ENCODE results near the gene FOXG1. TPM values are rescaled to one million over a fixed set of nuclear protein-coding genes. Genes with fewer than 3 reads are reported as not detected.

FOXG1 gene
- total RNA-seq, 2 experiments from 2014 or later, result not detected

DNA sequence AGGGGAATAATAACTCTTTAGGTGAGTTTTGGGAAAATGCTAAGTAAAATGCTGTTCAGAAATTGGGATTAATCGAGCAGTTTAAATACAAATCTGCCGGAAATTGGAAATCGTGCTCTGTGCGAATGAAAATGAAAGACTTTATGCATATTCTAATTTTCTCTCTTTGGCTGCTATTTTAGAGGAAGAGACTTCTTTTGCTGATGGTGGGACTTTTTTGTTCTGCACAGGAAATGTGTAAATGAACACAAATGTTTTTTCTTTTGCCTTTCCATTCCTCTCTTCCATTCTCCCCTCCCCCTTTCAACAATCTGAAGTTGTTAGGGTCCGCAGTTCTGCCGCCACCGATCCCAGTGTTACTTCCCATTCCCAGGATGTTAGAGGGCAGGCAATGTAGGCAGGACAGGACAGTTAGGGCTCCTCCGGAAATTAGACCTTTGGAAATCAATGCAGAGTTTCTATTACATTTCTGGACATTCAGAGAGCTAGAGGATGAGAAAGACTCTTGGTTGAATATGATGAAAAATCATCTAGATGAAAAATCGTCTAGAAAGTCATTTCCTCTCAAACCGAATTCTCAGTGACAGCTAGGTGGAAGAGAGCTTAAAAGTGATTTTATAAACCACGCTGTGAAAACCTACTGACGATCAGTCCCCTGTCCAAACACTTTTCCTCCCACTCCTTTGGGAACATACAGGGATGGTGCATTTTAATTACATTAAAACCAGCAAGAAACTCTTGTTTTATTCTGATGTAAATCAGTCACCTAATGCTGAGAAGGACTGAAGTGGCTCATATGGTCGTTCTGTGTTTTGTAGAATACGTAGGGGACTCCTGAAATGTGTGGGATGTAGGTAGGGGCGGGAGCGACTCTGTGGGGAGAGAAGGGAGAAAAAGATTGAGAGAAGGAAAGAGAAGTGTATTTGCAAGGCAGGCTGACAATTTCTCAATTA lies 17.8 kb downstream of the FOXG1 start:
- peaks cover 8% of the 10 kb centered on the region for H3K4me1 Mint-ChIP-seq (ENCODE audit: low read depth)

DNA sequence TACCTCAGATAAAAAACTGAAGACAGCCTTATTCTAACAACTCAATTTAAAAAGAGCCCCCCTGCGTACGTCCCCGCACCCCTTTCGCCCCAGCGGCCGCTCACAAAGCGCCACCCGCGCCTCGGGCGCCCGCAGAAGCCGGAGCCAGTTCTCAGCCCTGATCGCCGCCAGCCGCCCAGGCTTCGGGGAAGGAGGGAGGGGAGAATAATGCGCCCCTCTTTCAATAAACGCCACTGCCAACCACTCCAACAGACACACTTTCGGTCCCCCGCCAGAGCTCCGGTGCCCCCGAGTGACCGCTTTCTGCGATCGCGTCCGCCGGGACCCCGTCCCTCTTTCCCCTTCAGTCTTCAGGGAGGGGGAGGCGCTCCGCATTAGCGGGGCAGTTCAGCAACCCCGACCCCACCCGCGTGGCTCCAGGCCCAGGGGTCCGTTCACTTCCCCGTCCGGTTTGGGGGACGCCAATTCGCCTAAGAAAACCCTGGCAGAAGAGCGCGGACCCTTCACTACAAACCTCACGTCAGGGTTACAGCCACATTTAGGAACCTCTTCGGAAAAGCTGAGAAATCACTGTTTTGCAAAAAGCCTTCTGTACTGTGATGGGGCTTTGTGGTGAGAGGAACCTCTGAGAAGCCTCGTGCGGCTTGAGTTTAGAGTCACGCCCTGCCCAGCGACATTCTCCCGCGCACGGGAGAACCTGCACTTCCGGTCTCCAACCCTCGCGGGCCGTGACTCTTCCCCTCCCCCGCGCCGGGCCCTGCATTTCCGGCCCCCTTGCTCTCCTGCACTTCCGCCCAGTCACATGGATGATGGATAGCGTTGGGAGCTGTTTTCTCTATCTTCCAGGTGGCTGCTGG lies 18.7 kb downstream of the FOXG1 start:
- intact Hi-C loops (cut with micrococcal nuclease), result no loop called here

More for the DNA sequence above, 17.8 kb downstream of the FOXG1 start:
- Mint-ChIP-seq H3K27me3 (peaks cover 22% of the 10 kb centered on the region), H3K4me3 (no peak overlapping the region), H3K9me3 (peaks cover 7% of the 10 kb centered on the region), H3K36me3 (peaks cover 5% of the 10 kb centered on the region), H3K27ac (no peak overlapping the region)
- DNase-seq, result no peak
- CTCF ChIA-PET, result no interaction called here
- intact Hi-C loops (cut with micrococcal nuclease), result no loop called here
- POLR2A ChIA-PET, result no interaction called here

DNA sequence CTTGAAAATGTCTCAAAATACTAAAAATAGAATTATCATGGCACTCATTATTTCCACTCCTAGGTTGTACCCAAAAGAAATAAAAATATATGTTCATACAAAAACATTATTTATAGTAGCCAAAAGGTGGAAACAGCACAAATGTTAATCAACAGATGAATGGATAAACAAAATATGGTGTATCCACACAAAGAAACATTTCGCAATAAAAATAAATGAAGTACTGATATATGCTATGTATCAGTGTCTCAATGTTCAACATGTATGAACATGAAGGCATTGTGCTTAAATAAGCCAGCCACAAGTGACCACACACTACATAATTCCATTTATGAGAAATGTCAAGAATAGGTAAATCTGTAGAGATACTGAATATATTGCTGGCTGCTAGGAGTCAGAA lies 40.9 kb downstream of the FOXG1 start:
- Mint-ChIP-seq H3K36me3 (no peaks in the 10 kb centered on the region), H3K4me1 (ENCODE audit: low read depth) (no peaks in the 10 kb centered on the region), H3K4me3 (no peak overlapping the region), H3K27ac (no peak overlapping the region), H3K27me3 (no peaks in the 10 kb centered on the region), H3K9me3 (peaks cover 28% of the 10 kb centered on the region)
- no peak for DNase-seq
- ChIA-PET POLR2A (no interaction called here), CTCF (no interaction called here)
- intact Hi-C loops (cut with micrococcal nuclease), result no loop called here

More for the DNA sequence above, 18.7 kb downstream of the FOXG1 start:
- H3K36me3 Mint-ChIP-seq, result peaks cover 5% of the 10 kb centered on the region
- H3K4me1 Mint-ChIP-seq (ENCODE audit: low read depth), result peaks cover 8% of the 10 kb centered on the region
- POLR2A ChIA-PET, result no interaction called here
- H3K9me3 Mint-ChIP-seq, result peaks cover 7% of the 10 kb centered on the region
- CTCF ChIA-PET, result no interaction called here
- DNase-seq, result no peak
- no peak overlapping the region for H3K27ac Mint-ChIP-seq
- H3K4me3 Mint-ChIP-seq, result no peak overlapping the region
- H3K27me3 Mint-ChIP-seq, result peaks cover 22% of the 10 kb centered on the region

DNA sequence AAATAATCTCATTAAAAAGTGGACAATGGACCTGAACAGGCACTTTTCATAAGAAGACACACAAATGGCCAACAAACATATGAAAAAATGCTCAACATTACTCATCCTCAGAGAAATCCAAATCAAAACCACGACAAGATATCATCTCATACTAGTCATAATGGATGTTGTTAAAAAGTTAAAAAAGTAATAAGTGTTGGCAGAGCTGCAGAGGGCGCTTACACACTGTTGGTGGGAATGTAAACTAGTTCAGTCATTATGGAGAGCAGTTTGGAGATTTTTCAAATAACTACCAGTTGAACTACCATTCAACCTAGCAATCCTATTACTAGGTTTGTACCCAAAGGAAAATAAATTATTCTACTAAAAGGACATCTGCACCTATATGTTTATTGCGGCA lies 47.2 kb downstream of the FOXG1 start:
- DNase-seq, result no peak
- POLR2A ChIA-PET, result no interaction called here
- Mint-ChIP-seq H3K36me3 (no peaks in the 10 kb centered on the region), H3K27me3 (no peaks in the 10 kb centered on the region), H3K4me3 (no peak overlapping the region), H3K27ac (no peak overlapping the region), H3K4me1 (ENCODE audit: low read depth) (no peaks in the 10 kb centered on the region), H3K9me3 (peaks cover 20% of the 10 kb centered on the region)
- CTCF ChIA-PET, result no interaction called here
- intact Hi-C loops (cut with micrococcal nuclease), result no loop called here
